Colonic mucosa (tissue), 4 donors: ENCODE measurements around the gene PTPRN2. TPM values are rescaled to one million over a fixed set of nuclear protein-coding genes. Genes with fewer than 3 reads are reported as not detected.

Experiments
- DNase-seq: peaks from one replicate; pipeline ENCODE4 v3.0.0-alpha.2; 2020
- H3K27ac ChIP-seq: fragments of 200-600 bp; one replicate; pipeline ENCODE4 v1.8.0; 2021
- H3K27me3 ChIP-seq: fragments of 200-600 bp; one replicate; pipeline ENCODE4 v1.8.0; 2021
- H3K36me3 ChIP-seq: fragments of 200-600 bp; one replicate; pipeline ENCODE4 v1.8.0; 2021
- H3K4me1 ChIP-seq: fragments of 200-600 bp; one replicate; pipeline ENCODE4 v1.8.0; 2021; ENCODE audit warnings: mild to moderate bottlenecking
- H3K4me3 ChIP-seq: fragments of 200-600 bp; one replicate; pipeline ENCODE4 v1.8.0; 2021
- H3K9ac ChIP-seq, 2 donors: one replicate each; pipeline ENCODE4 v1.7.0; 2013; ENCODE audit warnings: control low read depth in 2 of 2, low read depth in 2 of 2, low read length in 2 of 2
- H3K9me3 ChIP-seq: fragments of 200-600 bp; one replicate; pipeline ENCODE4 v1.8.0; 2021
- intact Hi-C: fragments of 100-400 bp; cut with DNase I; formaldehyde crosslinking; loops from one replicate; pipeline ENCODE4 v1.14.1; 2022
- total RNA-seq, 2 donors: library from RNA; stranded (reverse); fragmentation: NEBNext Ultra II Directional in 1 of 2; extraction: Animal tissue kit (Norgen Biotek cat#: 25700) in 1 of 2; gene quantifications; one replicate each; pipeline ENCODE4 v1.2.1, GENCODE V29; 2021
- TF ChIP-seq, protein P1 (sequence below): fragments of 200-600 bp; IDR thresholded peaks from one replicate; pipeline ENCODE4 v1.8.0; 2022; ENCODE audit warnings: antibody characterized with exemption, mild to moderate bottlenecking
- donor health status: healthy.
- donor health status: DM: no; HTN: no; CAD: no.
- donor health status: DM: no; HTN: no; CAD: no.

Gene PTPRN2
- total RNA-seq, 2 donors from 2014 or later, result 14.7 to 21.6 TPM

DNA sequence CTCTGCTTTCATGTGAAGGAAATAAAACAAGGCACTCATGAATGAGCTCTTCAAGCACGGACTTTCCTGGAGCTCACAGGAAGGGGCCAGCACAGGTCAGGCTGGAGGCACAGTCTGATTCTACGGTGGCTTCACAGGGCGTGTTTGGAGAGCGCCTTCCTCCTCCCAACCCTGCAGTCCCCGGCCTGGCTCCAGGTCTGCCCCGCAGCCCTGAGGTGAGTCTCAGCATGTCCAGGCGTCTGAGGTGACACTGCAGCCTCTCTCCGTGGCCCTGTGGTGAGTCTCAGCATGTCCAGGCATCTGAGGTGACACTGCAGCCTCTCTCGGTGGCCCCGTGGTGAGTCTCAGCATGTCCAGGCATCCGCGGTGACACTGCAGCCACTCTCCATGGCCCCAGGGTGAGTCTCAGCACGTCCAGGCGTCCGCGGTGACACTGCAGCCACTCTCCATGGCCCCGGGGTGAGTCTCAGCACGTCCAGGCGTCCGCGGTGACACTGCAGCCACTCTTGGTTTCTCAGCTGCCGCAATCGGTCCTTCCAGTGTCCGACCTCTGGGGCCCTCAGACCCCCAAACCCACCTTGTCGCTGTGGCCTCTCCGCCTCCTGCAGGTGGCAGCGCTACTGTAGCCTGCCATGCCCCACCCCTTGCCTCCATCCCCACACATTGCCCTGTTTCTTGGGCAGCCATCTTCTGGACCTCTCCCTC, 869.2 kb downstream of the PTPRN2 start:
- intact Hi-C loops, result no loop called here
- DNase-seq, result no peak
- H3K4me1 ChIP-seq, result no peaks in the 10 kb centered on the region

GRCh38 chr7:157717211-157718174, 870.1 kb downstream of the PTPRN2 start:
- Histone ChIP-seq H3K4me3 (no peak overlapping the region), H3K4me1 (no peaks in the 10 kb centered on the region), H3K27ac (no peak overlapping the region), H3K9me3 (no peaks in the 10 kb centered on the region), H3K27me3 (no peaks in the 10 kb centered on the region), H3K9ac (no peak overlapping the region), H3K36me3 (no peaks in the 10 kb centered on the region)
- TF ChIP-seq, protein P1, sequence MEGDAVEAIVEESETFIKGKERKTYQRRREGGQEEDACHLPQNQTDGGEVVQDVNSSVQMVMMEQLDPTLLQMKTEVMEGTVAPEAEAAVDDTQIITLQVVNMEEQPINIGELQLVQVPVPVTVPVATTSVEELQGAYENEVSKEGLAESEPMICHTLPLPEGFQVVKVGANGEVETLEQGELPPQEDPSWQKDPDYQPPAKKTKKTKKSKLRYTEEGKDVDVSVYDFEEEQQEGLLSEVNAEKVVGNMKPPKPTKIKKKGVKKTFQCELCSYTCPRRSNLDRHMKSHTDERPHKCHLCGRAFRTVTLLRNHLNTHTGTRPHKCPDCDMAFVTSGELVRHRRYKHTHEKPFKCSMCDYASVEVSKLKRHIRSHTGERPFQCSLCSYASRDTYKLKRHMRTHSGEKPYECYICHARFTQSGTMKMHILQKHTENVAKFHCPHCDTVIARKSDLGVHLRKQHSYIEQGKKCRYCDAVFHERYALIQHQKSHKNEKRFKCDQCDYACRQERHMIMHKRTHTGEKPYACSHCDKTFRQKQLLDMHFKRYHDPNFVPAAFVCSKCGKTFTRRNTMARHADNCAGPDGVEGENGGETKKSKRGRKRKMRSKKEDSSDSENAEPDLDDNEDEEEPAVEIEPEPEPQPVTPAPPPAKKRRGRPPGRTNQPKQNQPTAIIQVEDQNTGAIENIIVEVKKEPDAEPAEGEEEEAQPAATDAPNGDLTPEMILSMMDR, result no peak
- intact Hi-C loops, result no loop called here
- DNase-seq, result no peak

More for the DNA sequence above, 869.2 kb downstream of the PTPRN2 start:
- TF ChIP-seq, protein P1, result no peak
- no peaks in the 10 kb centered on the region for H3K36me3 ChIP-seq
- H3K27ac ChIP-seq, result no peak overlapping the region
- no peak overlapping the region for H3K4me3 ChIP-seq
- H3K9ac ChIP-seq, result no peak overlapping the region
- no peaks in the 10 kb centered on the region for H3K27me3 ChIP-seq
- H3K9me3 ChIP-seq, result no peaks in the 10 kb centered on the region

- H3K9ac ChIP-seq, result no peak overlapping the region
- H3K4me1 ChIP-seq, result no peaks in the 10 kb centered on the region
- DNase-seq, result no peak
- H3K27ac ChIP-seq, result no peak overlapping the region
- H3K27me3 ChIP-seq, result no peaks in the 10 kb centered on the region
- no peaks in the 10 kb centered on the region for H3K9me3 ChIP-seq
- TF ChIP-seq, protein P1, result no peak
- H3K36me3 ChIP-seq, result no peaks in the 10 kb centered on the region
- no peak overlapping the region for H3K4me3 ChIP-seq
- intact Hi-C loops, result no loop called here
These were observed 871.7 kb downstream of the PTPRN2 start for GRCh38 chr7:157715938-157716280.

- Histone ChIP-seq H3K36me3 (no peaks in the 10 kb centered on the region), H3K9me3 (no peaks in the 10 kb centered on the region), H3K9ac (no peak overlapping the region), H3K4me1 (no peaks in the 10 kb centered on the region), H3K27me3 (no peaks in the 10 kb centered on the region), H3K27ac (no peak overlapping the region), H3K4me3 (no peak overlapping the region)
- no peak for DNase-seq
- intact Hi-C loops, result no loop called here
- TF ChIP-seq, protein P1, result no peak
These were observed 872.3 kb downstream of the PTPRN2 start for GRCh38 chr7:157715071-157715937.
